Fibroblast of upper back skin (primary cell): ENCODE measurements around the gene SEL1L3.
"Not testable (repeated sequence)": the region's sequence is repeated elsewhere in the genome, so short reads cannot be mapped to it uniquely, and the experiment has no call there.

ENCODE experiments used
- DNase-seq: peaks from one replicate; pipeline ENCODE4 v3.0.0-alpha.2; 2013

SEL1L3 gene

DNA sequence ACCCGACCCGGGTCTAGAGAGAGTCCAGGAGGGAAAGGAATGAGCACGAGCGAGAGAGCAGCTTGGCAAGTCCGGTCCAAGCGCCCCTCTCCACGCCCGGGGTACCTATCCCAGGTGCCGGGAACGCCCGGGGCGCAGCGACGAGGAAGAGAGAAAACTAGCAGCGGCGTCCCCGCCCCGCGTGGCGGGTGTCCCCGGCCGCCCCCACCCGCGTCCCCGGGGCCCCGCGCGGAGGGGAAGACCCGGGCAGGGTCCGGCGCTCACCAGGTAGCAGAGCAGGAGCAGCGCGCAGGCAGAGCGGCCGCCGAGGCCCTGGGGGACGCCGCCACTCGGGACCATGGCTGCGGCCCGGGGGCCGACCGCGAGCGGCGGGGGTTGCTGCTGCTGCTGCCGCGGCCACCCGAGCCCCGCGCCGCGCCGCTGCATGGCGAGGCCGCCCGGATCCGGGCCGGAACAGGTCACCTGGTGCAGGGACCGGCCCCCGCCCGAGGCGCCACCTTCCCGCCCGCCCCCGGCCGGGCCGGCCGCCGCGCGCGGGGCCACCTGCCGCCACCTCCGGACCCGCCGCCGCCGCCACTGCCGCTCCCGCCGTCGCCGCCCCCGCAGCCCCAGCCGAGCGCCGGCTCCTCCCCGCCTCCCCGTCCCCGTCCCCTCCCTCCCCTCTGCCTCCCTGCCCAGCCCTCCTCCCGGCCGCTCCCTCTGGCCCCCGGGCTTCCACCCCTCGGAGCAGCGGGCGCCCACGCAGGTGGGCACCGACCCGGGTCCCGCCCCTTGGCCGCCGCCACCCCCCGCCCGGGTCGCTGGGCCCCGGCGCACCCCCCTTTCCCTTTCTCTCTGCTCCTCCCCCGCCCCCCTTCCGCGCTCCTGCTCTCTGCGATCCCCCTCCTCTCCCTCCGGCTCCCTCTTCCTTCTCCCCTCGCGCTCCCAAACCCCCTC is at the start of gene SEL1L3:
Gene SEL1L3 (minus strand): TSS at position 578 of the 936 bp plus-strand sequence. CDS start 152 bp downstream, at position 426.
- DNase-seq: no peak

DNA sequence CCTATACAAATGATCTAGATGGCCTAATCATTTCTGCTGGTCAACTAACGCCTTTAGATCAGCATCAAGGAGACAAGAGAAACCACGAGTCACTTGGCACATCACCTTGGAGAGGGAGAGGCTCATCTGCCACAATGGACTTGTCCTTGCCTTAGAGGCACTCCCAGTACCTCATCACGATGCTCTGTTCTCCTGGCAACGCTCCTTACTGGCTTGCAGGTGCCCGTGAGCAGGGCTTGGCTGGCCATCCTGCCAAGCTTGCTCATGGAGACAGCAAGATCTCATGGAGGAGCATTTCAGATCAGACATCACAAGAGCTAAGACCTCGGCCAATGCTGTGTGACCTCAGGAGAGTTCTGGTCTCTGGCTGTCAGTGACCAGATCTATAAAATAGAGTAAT is 48.6 kb upstream of the SEL1L3 start:
- no peak for DNase-seq

DNA sequence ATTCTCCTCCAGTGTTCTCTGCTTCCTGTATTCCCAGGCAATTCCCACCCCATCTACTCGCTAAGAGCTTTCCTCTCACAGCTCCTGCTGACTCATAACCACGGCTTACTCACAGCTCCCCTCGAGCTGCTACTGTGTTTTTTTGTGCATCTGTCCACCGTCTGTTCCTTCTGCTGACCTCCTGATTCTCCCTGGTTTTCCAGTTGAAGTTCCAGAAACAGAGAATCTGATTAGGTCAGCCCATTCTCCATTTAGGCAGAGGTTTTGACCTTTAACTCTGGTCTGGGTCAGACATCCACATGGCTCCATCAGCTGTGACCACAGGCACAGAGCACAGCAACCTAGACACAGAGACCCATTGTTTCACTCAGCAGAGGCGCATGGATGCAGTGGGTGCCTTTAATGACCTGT is 45.7 kb upstream of the SEL1L3 start:
- peak; percentile 97 for DNase-seq

DNA sequence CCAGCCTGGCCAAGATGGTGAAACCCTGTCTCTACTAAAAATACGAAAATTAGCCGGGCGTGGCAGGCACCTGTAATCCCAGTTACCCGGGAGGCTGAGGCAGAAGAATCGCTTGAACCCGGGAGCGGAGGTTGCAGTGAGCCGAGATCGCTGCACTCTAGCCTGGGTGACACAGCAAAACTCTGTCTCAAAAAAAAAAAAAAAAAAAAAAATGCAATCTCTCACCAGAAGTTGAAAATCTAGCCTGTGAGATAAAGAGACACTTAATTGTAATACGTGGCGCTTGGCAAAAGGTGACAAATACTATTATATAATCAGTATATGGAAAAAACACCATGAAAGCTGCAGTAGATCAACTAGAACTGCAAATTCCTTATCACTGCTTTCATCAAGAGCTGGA is 43.3 kb upstream of the SEL1L3 start:
- not testable (repeated sequence) for DNase-seq

DNA sequence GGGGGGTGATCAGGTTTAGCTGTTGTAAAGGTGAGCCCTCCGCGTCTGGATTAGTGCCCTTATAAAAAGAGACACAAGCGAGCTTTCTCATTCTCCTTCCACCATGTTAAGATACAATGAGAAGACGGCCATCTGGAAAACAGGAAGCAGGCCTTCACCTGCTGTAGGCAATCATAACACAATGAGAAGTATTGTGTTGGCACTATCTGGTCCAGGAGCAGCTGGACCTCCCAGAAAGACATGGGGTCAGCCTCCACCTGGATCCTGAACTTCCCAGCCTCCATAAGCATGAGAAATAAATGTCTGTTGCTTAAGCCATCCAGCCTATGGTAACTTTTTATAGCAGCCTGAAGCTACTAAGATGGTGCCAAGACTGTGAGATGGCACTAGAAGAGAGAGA is 42.6 kb upstream of the SEL1L3 start:
- no peak for DNase-seq

DNA sequence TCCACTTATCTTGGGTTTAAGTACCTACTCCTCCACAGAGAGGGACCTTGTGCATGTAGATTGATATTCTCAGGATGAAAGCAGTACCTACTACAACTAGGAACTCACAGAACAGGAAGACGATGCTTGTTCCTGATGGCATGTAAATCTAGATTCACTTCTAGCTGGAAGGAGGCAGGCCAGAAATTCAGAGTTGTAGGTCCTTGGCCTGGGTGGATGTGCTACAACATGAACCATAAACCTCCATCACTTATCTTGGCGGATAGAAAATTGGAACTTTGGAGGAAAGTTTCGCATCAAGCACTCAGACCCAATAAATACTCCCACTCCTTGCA is 41.9 kb upstream of the SEL1L3 start:
- no peak for DNase-seq

DNA sequence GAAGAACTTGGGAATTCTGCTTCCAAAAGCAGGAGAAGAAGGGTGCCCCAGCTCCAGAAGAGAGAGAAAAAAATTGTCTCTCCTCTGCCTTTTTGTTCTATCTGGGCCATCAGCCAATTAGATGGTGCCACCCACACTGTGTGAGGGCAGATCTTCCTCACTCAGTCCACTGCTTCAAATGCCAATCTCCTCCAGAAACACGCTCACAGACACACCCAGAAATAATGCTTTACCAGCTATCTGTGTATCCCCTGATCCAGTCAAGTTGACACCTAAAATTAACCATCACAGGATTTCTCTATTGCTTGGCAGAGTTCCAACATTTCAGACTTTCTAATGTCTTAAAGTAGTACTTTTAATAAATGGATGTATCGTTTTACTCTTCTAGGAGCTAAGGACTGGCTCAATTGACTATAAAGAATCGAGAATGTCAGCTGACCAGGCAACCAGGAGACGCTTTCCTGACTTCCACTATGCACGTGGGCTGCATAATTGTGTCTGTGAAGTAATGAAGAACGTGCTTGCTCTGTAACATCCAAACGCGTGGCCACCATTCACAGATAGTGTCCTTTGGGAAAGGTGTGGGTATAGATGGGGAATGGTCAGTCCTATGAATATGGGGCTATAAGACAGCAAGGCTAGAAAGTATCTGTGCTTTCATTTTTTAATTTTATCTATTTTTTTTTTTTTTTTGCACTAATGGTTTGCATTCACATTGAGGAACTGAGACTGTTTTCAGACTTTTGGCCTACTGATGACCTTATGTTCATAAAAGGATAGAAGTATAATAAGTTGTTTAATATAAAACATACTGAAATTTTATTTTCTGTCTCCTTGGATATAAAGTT is 41.3 kb upstream of the SEL1L3 start:
- no peak for DNase-seq

DNA sequence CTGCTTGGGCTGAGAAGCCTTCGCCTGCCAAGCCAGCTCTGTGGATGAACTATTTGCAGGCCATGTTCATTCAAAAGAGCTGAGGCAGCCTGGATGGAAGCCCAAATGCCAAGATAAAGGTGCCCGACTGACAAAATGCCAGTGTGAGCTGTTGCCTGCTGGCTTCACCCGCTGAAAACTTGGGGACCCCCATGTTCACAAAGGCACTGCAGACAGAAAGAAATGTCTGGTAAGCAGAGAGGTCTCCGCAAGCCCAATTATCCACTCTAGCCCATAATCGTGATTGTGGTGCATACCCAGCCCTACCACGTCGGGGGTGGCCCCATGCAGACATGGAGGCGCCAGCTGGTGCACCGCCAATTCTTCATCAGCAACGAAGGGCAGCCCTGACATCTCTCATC is 38.2 kb upstream of the SEL1L3 start:
- no peak for DNase-seq

DNA sequence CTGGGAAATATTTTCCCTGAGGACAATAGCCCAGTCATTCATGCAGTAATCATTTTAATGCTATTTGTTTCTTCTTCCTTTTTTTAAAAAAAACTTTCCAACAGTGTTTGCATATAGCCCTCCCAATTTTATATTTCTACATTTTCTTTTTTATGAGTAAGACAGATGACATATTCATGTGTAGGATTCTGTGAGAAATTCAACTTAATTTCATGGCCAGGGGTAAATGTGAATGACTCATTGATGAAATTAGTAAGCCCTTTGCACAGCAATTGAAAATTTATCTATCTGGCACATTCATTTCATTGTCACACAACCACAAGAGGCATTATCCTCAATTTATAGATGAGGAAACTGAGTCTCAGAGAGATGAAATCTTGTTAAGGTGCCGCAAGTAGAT is 37.5 kb upstream of the SEL1L3 start:
- DNase-seq: peak; percentile 53

DNA sequence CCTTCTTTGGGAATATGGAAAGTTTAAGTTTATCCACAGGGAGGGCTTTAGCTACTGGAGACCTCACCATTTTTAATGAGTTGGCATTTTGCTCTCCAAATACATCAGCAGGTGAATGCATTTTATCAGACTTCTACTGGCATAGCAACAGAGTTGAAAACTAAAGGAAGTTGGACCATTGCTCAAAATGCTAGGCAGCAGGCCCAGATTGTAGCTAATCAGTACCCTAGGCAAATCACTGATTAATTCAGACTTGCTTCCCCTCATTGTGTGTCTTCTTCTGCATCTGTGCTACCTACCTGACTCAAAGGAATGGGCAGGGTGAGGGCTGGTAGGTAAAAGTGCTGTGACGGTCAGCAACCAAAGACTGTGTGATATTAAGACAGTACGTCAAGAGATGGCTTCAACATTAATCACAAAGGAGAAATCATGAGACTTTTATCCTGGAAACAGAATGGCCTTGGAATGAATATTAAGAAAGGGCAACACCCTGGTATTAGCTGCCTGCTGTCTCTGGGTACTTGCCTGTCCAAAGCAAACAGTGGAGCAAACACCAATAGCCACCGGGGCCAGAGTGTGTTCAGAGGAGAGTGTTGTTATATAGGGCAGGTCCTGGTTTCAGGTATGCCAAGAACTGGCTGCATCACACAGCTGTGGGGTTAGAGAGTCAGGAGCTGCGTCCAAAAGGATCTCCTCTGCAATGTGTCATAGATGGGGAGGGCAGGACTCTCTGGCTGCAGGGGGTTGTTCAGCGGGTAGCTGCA is 34.2 kb upstream of the SEL1L3 start:
- no peak for DNase-seq

DNA sequence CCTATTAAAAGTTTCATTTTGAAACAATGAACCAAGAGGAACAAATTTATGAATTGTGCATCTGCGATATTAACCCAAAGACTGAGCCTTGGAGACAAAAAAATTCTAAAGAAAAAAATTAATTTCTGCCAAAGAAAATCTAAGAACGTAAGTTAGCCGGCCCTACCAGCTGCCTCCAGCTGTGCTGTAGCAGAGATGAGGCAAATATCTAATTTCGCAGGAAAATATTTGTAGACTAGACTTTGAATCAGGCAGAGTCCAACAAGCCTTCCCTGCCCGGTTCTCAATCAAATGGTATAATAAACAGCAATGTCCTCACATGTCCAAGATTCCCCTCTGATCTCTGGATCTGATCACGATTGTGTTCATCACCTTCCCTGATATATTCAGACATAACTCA is 30.0 kb upstream of the SEL1L3 start:
- DNase-seq: no peak

DNA sequence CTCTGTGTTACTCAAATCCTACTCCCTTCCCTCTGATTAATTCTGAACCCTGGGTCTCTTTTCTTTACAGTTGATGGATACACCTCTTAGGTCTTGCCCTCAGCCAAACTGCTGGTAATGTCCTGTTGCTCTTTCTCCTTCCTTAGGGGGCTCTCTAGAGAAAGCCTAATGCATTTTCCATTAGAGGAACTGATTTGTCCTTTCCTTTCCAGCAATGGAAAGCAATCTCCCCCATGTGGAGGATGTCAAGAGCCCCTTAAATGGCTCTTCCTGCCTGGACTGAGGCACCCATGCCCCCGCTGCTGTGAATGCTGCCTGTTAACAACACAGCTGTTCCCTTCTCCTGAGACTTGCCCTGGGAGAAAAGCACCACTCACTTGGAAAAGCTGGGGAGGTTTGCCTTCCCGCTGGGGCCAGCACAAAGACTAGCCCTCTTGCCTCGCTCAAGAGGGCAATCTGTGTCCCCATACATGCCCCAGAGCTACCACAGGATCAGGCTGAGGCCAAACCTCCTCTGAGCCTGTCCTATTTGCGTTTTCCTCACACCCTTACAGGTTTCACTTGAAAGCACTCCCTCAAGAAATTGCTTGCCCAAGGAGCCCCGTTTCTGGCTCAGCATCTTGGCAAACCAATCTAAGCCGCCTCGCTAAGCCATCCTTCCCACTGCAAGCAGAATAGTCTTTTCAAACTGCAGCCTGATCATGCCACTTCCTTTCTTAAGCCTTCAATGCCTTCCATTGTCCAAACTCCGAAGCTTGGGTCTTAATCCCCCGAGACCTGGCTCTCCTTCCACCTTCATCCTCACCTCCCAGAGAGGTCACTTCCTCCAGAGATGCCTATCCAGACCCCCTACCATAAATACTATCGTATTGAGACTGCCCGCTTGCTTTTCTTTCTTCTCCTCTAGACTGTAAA is 28.0 kb upstream of the SEL1L3 start:
- DNase-seq: no peak

DNA sequence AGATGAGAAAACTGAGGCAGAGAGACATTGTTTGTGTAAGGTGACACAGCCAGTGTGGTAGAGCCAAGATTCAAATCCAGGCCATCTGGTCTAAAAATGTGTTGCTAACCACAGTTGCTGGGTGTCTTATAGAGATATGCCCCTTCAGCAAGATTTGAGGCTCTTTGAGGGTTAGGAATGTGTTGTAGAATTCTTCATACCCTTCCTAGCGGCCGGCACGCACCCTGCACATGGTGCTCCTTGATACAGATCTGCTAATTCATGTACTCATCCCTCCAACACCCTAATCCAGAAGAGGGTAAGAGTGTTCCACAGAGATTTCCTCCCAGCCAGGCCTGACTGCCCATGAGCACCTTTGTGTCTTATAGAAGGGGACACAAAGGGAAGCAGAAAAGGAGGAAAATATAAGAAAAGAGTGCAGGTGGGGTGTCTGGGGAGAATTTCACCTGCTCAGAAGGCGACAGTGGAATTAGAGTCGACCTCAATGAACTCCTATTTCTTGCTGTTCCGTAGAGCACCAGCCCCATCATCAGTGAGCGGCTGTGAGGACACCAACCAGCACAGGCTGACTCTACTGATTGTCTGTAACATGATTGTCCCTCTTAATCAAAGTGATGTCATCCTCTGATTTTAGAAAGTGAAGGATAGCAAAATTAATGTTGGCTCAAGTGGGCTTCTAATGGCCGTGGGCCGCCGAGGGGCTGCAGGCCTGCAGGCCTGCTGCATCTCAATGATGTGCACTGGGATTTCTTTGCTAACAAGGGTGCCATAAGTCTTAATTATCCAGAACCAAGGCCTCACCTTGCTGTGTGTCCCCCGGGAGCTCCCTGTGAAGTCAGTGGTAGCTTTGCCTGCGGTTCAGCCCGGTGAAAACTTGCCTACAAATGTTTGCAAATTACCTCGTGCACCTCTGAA is 27.1 kb upstream of the SEL1L3 start:
- DNase-seq: no peak

DNA sequence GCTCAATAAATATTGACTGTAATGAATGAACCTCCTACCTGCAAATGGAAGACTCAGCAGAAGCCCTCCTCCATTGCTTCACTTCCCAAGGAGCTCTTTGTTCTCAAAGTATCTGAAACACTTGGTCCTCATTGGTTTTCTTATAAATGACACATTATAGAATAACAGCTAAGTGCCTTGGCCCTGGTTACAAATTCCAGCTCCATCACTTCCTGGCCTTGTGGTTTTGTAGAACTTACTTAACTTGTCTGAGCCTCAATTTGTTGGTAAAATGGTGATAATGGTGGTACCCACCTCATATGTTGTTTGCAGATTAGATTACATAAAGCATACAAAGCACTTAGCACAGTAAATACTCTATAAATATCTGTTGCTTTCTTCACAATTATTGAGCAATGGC is 26.0 kb upstream of the SEL1L3 start:
- peak; percentile 36 for DNase-seq

DNA sequence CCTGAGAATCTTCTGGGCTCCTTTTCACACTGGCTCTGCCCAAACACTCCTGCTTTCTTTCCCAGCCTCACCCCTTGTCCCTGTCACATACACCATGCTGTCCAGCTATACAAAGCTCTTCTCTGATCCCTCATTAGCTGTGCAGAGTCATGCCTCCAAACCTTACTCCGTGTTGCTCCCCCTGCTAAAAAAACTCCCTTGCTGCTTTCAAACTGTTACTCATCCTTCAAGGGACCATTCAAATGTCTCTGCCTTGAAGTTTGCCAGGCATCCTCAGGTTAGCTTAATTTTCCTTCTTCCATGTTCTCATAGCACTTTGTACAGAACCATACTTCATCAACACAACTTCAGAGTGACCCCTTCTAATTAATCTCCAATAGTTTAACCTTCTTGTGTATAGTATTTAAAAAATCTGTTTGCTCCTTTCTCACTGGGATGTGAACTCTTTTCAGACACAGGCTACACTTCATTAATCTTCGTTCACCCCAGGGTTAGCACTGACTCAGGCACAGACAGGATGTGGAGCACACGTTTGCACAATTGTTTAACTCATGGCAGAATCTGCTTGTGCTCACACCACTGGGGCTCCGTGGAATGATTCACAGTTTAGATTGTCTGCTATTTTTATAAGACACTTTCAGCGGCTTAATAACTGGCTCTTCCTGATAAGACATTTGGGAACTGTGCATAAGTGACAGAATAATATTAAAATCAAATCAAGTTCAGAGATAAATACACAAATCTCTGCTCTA is 21.4 kb upstream of the SEL1L3 start:
- DNase-seq: peak; percentile 79

DNA sequence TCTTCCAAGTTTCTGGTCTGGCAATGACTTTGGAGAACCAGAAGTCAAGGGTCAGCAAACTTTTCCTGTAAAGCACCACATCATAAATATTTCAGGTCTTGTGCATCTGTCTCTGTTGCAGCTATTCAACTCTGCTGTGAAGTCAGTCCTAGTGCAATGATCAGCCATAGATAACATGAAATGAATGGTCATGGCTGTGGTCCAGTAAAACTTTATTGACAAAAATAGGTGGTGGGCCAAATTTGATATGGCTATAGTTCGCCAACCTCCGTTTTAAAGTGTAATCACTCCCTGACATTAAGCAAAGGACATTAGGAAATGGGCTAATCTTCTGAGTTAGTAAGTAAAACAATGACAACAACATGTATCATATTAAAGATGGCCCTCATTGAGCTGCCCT is 20.8 kb upstream of the SEL1L3 start:
- DNase-seq: no peak

DNA sequence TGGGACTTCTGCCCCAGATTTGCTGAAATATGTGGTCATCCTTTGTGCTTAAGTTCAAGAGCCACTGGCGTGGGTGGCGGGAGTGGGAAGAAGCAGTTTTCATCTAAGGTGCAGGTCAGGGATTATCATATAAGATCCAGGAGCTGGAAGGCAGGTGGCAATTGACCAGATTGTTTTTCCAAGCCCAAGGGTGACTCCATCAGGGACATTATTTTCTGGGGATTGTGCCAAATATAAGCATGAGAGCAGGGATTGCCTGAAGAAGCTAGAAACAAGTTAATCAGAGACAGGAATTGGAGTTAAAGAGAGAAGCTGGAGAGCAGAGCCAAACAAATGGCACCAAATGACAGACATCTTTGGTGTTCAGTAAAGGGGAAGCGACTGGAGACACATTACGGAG is 19.4 kb upstream of the SEL1L3 start:
- DNase-seq: no peak

DNA sequence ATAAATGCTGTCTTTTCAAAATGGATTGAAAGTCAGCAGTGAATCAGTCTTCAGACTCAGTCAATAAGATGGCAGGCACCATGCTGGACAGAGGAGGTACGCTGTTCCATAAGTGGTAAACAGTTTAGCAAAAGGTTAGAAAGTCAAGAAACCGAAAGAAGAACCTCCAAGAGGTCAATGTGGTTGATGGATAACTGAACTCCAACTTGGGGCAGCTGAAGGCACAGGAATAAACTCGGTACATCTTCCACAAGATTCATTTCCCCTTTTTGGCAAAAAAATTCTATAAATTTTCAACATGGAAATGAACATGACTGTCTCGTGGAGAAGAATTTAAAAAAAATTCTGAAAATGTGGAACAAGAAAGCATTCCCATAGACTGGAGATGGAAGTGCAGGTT is 18.4 kb upstream of the SEL1L3 start:
- no peak for DNase-seq

DNA sequence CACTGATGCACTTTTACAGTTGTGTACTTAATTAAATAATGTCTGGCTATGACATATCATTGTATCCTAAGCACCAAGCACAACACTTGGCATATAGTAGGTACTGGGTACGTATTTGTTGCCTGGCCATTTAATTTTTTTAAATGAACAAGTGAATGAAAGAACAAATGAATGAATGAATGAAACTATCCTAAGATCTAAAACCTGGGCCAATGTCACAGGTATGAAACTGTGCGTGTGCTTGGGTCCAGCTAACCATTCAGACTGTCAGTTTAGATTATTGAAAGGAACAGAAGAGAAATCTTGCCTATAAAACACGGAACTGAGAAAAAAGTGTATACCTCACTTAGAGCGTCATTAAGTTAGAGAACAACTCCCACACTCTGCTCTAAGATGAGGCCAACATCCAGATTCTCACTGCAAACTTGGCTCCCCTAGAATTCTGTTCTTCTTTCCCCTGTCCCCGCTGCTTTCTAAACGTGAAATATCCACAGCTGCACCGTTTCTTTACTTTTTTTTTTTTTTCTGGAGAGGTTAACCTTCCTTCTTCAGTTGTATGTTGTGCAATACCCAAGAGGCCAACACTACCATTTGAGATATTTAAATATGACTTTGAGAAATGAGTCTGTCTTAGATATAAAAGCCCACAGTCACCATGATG is 17.3 kb upstream of the SEL1L3 start:
- DNase-seq: peak; percentile 89

DNA sequence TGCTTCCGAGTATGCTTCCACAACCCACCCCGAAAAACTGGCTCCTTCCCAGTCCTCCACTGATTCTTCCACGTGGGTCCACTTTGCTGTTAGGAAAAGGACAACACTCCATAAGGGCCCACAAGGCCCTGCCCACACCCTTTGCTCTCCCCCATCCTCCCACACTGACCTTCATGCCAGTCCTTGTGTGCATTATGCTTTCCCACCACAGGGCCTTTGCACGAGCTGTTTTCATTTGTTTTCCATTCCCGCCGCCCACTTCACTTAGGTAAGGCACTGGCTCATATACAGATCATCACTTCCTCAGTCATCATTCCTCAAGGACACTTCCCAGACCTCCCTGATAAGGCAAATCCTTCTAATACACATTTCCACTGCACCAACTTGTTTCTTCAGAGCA is 16.8 kb upstream of the SEL1L3 start:
- no peak for DNase-seq
